ENCODE measurements around the gene SSNA1.

Gene SSNA1

GRCh38 chr9:137223078-137223970 is 34.8 kb downstream of the SSNA1 start:
- peak; percentile 99 for DNase-seq

- no peak for DNase-seq
Observed at GRCh38 chr9:137224830-137225694, 36.6 kb downstream of the SSNA1 start, which contains the start of gene CYSRT1. Gene CYSRT1, plus strand, starts transcription at chr9:137225174. Its CDS starts 448 bp downstream, at chr9:137225622.

GRCh38 chr9:137225699-137226331 is 37.3 kb downstream of the SSNA1 start:
- DNase-seq: no peak

GRCh38 chr9:137226338-137227053 is 38.0 kb downstream of the SSNA1 start:
- DNase-seq: no peak

GRCh38 chr9:137227054-137227852 is 38.8 kb downstream of the SSNA1 start, which contains the start of gene RNF224:
Gene RNF224, plus strand, starts transcription at chr9:137227502. Its CDS starts 834 bp downstream, at chr9:137228336.
- DNase-seq: peak; percentile 90

GRCh38 chr9:137227853-137228505 is 39.5 kb downstream of the SSNA1 start:
- DNase-seq: no peak

GRCh38 chr9:137228506-137228967 is 40.1 kb downstream of the SSNA1 start:
- DNase-seq: no peak

- no peak for DNase-seq
Observed at GRCh38 chr9:137228968-137229896, 40.8 kb downstream of the SSNA1 start.

- DNase-seq: no peak
Observed at GRCh38 chr9:137229903-137230704, 41.6 kb downstream of the SSNA1 start.

- no peak for DNase-seq
Observed at GRCh38 chr9:137230705-137231371, 42.4 kb downstream of the SSNA1 start, which contains the start of gene SLC34A3. Gene SLC34A3, plus strand, starts transcription at chr9:137230901. Its CDS starts 802 bp downstream, at chr9:137231703.

GRCh38 chr9:137231372-137232039 is 43.0 kb downstream of the SSNA1 start:
- no peak for DNase-seq

GRCh38 chr9:137232101-137232500 is 43.6 kb downstream of the SSNA1 start:
- no peak for DNase-seq

GRCh38 chr9:137232510-137232909 is 44.0 kb downstream of the SSNA1 start:
- DNase-seq: no peak

GRCh38 chr9:137233143-137233980 is 44.9 kb downstream of the SSNA1 start:
- DNase-seq: no peak

- DNase-seq: peak; percentile 22
Observed at GRCh38 chr9:137234055-137234697, 45.7 kb downstream of the SSNA1 start.
